HG02852 (cell line): ENCODE measurements around the gene IL15RA.
"Not testable (repeated sequence)": the region's sequence is repeated elsewhere in the genome, so short reads cannot be mapped to it uniquely, and the experiment has no call there.

Experiments used
- ATAC-seq: cut with Tn5 transposase; IDR thresholded peaks from one replicate; pipeline ENCODE4 v1.9.1; 2021; ENCODE audit warnings: mild to moderate bottlenecking, moderate library complexity; ENCODE audit not compliant: unreplicated experiment

Gene IL15RA

GRCh38 chr10:5951721-5952407, 25.5 kb downstream of the IL15RA start:
- no peak for ATAC-seq

DNA sequence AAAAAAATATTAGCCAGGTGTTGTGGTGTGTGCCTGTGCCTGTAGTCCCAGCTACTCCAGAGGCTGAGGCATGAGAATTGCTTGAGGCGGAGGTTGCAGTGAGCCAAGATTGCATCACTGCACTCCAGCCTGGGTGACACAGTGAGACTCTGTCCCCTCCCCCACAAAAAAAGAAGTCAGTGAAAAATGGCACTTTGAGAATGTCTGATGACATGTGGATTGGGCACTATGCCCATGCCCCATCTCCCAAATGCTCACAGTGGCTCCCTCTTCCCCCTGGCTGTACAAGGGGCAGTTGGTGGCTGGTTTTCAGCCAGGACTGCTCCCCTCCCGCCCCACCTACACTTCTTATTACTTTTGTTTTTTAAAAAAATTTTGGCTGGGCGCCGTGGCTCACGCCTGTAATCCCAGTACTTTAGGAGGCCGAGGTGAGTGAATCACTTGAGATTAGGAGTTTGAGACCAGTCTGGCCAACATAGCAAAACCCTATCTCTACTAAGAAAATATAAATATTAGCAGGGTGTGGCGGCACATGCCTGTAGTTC, 26.1 kb downstream of the IL15RA start:
- ATAC-seq: no peak

DNA sequence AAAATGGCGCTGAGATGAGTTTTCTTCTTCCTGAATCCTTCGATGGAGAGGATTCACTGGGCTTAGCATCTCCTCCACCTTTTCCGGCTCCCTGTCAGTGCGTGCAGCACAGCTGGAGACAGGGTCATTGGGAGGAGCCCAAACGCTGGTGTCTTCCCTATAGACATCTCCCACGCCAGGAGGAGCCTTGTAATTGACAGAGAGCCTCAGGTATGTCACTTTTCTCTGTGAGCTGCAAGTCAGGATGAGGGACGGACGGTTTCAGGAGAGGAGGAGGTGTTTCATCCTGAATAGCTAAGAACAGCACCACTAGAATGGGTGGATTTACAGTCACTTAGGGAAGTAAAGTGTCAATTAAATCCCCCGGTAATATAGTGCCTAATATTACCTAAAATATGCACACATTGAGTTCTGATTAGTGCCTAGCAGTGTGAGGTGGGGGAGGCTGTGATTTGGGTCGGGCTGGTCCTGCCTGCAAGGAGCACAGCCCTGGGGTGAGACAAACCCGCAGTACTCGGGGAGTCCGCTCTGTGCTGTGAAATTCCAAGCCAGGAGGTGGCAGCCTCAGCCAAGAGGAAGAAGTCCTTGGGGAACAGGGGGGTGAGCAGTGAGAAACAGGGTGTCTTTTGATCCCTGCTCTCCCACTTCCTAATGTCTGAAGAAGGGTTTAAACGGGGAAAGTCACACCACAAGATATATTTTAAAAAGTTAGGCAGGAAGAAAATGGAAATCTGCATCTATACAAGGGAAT, 28.2 kb downstream of the IL15RA start:
- no peak for ATAC-seq

- ATAC-seq: no peak
These were observed 29.1 kb downstream of the IL15RA start for GRCh38 chr10:5948208-5948585.

DNA sequence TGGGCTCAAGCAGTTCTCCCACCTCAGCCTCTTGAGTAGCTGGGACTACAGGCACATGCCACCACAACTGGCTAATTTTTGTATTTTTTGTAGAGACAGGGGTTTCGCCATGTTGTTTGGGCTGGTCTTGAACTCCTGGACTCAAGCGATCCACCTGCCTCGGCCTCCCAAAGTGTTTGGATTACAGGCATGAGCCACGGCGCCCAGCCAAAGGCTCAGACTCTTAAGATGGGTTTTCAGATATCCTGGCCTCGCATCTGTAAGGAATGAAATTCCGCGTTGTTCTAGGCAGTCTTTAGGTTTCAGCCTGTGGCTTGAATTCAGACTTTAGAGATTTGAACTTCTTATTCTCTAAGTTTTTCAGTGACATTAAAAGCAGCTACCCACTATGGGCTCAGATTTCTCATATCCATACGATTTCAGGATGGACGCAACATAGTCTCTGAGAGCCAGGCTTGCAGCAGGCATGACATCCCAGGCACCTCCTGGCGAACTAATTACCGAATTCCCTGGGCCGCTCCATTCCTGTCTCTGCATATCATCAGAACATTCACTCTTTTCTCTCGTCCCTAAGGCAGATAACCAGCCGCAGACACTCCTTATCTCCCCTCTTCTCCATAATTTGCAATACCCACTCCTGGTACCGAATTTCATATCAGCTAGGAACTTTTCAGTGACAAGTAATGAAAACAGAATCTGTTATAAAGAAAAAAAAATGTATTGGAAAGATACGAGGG, 29.7 kb downstream of the IL15RA start:
- ATAC-seq: no peak

DNA sequence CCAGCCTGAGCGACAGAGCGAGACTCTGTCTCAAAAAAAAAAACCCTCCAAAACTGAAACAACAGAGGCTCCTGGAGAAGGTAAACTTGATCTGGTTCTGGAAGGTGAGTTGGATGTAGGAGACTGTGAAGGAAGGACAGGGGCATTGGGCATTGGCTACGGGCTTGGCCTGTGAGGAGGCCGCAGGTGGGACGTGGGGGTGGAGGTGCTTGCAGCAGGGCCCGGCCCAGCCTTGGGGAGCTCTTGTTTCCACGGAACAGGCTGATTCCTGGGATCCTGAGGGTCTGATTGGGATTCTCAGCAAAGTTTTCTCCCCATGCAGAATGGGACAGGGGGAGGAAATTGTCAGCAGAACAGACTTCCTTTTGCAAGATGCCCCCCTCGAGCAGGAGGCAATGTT, 30.6 kb downstream of the IL15RA start:
- ATAC-seq: no peak

- ATAC-seq: not testable (repeated sequence)
These were observed 30.9 kb downstream of the IL15RA start for GRCh38 chr10:5946419-5946775.

DNA sequence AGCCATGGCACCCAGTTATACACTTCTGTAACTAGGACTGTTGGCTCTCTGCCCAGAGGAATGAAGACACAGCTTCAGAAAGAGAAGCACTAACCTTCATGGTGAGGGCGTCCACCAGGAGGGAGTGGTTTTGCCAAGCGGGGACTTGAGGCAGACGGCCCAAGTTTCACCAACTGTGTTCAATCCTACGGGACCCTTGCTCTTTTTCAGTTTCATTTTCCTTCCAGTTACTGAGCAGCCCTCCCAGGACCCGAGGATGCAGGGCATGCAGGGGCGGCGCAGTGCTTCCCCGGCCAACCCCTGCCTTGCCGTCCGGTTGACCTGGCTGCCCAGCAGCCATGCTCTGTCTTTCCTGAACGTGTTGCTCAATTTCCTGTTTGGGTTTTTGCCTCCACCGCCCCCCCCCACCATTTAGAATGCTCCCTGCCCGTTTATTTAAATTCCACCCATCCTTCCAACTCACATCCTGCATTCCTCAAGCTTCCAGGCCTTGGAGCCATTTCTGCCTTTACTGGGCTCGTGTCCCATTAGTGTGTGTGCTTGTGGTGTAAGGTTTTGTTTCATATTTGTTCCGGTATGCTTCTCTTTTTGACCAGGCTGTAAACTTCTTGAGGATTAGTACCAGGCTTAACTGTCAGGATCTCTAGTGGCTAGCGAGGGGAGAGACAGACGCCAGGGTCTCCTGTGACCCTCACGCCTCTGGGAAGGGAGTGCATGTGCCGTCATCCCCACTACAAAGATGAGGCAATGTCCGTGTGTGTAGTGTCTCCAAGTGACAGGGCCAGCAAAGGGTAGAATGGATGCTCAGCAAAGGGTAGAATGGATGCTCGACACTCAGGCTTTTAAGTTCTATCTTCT, 31.6 kb downstream of the IL15RA start:
- ATAC-seq: no peak

DNA sequence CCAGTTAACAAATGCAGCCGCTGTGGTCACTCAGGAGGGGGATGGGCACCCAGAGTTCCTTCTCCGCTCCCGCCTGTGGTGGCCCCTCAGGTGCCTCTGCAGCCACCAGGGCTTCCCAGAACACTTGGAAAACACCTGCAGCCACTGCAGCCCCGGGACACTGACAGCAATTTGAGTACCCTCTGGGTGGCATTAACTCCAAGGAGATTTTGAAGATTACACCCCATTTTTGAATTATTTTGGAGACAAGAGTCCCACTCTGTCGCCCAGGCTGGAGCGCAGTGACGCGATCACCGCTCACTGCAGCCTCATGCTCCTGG, 32.2 kb downstream of the IL15RA start:
- ATAC-seq: no peak

DNA sequence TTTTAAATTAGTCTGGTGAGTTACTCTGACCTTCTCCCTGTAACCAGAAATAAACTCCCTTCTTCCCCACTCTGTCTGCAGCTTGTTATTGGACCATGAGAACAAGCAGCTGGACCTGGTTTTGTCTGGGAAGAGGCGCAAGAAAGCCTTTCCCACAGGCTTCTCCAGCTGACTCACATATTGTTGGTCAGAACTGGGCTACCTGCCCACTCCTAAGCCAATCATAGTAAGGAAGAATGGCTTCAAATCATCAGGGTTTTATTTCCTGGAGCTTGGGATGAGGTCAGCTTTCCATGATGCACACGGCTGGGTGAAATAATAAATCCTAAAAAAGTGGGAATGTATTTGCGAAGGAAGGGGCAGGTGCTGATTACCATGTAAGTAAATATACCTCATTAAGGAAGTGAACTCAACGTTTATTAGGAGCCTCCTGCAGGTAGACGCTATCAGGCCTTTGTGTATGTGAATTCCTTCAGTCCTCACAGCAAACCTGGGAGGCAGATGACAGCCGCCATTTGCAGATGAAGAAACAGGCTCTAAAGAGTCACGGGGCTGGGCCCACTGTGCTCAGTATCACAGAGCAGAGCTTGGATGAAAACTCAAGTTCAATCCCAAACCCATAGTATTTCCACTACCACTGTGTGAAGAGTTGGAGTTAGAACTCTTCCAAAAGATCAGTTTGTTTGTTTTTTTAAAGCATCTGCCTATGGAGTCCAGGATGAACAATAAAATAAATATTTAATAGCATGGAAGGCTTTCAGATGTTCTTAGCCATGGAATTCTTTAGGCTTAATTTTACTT, 32.8 kb downstream of the IL15RA start:
- no peak for ATAC-seq

GRCh38 chr10:5943536-5943935, 33.8 kb downstream of the IL15RA start:
- ATAC-seq: no peak

GRCh38 chr10:5942474-5942873, 34.9 kb downstream of the IL15RA start:
- no peak for ATAC-seq

DNA sequence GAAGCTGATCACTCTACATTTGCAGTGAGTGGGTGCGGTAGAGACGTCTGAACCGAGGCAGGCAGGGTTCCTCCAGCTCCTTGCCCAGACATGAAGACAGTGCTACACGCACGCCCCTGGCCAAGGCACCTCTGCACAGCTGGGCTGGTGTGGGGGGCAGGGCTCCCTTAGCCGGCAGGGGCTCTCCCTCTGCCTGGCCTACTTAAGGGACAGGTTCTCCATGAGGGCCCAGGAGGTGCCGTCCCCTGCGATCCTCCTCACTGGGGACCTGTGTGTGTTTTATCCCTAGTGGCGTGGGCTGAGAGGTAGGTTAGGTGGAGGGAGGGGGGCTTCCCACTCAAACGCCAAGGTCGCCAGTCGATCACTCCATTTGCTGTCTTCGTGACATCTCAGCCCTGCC, 35.3 kb downstream of the IL15RA start:
- no peak for ATAC-seq

DNA sequence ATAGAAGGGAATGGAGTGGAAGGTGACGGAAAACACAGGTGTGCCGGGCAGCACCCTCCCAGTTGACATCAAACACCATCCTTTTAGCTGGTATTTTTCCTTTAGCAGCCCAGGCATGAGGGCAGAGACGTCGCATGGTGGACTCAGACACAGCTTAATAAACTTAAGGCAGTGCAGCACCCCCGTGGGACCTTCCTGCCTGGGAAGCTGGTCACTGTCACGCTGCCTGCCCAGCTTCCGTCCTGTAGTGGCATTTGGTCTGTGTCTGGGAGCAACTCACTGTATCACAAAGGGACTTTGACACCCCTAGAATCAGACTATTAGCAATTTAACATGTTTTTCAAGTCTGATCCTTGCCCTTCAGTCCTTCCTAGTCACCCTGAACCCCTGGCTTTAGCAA, 35.8 kb downstream of the IL15RA start:
- ATAC-seq: no peak

DNA sequence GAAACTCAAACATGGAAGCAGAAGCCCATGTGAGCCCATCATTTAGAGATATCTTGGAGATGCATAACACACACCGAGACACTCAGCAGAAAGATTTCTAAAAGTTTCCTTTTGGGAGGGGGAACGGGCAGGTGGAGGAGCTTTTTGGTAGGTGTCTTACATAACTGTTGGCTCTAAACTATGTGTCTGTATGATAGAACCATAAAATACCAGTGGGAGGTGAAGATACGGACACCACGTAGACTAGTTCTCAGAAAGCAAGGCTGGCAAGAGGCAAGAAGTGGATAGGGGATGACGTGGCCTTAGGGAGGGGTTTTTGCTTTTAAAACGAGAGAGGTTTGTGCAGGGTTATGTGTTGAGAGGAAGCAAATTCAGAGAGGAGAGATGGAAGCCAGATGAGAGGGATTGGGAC, 36.5 kb downstream of the IL15RA start:
- ATAC-seq: no peak

DNA sequence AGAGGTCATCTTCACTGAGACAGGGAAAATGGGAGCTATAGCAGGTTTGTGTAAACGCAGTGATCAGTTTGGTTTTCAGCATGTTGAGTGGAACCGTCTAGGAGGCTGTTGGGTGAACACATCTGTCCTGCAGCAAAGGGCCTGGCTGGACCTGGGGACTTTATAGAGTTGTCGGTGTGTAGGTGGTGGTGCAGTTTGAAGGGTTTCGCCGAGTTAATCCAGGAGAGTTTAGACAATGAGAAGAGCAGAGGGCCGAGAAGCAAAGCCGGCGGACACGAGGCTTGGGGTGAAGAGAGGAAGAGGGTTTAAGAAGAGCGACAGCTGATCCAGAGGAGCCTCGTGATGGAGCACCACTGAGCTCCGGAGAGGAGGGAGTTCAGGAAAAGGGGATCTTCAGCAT, 39.1 kb downstream of the IL15RA start:
- no peak for ATAC-seq

- ATAC-seq: no peak
These were observed 40.3 kb downstream of the IL15RA start for GRCh38 chr10:5937016-5937415.

DNA sequence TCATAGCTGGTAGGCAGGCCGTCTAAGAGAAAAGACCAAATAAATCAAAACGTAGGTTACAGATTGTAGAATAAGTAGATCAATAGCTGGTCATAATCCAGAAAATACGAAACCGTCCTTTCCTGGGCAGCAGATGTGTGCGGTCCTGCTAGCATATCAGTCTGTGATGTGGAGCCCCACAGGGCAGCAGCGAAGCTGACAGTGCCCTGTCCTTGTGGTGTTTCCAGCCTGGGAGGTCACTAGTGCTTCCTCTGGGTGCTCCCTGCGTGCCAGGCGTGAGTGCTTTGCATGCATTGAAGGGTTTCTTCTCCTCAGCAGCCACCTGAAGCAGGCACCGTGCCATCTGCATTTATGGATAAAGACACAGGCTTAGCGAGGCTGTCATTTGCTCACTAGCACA, 41.7 kb downstream of the IL15RA start:
- ATAC-seq: no peak

GRCh38 chr10:5933909-5934546, 43.3 kb downstream of the IL15RA start:
- ATAC-seq: no peak

DNA sequence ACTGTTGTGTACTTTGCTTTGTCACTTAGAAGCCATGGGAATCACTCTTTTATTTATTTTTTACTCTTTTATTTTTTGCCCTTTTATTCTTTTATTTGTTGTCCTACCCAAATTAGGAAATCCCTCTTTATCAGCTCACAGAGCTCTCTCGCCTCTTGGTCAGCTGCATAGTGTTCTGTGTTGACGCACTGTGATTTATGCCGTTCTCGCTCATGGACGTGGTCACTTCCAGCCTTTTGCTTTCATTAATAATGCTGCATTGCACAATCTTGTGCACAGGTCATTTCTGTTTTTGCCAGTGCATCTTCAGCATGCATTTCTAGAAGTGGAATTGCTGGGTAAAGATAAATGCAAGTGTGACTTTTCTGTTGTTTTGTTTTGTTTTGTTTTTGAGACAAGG, 45.0 kb downstream of the IL15RA start:
- ATAC-seq: no peak
